RKO (cell line): ENCODE results near the gene ZBTB38.
A peak's percentile ranks its signal among the peaks of the same experiment; 100 is the strongest.

ENCODE experiments used
- DNase-seq: peaks from one replicate; pipeline ENCODE4 v3.0.0-alpha.2; 2016; ENCODE audit warnings: low spot score

The ZBTB38 gene

GRCh38 chr3:141338881-141339280, 29.4 kb upstream of the ZBTB38 start:
- no peak for DNase-seq

GRCh38 chr3:141341536-141341935, 26.8 kb upstream of the ZBTB38 start:
- DNase-seq: no peak

GRCh38 chr3:141342386-141342785, 25.9 kb upstream of the ZBTB38 start:
- DNase-seq: no peak

- no peak for DNase-seq
Observed at GRCh38 chr3:141343077-141343476, 25.2 kb upstream of the ZBTB38 start.

GRCh38 chr3:141343865-141344271, 24.4 kb upstream of the ZBTB38 start:
- DNase-seq: no peak

GRCh38 chr3:141345528-141345927, 22.8 kb upstream of the ZBTB38 start:
- DNase-seq: no peak

- DNase-seq: no peak
Observed at GRCh38 chr3:141346007-141346406, 22.3 kb upstream of the ZBTB38 start.

- DNase-seq: no peak
Observed at GRCh38 chr3:141346418-141346817, 21.9 kb upstream of the ZBTB38 start.

- no peak for DNase-seq
Observed at GRCh38 chr3:141346839-141347238, 21.5 kb upstream of the ZBTB38 start.

- DNase-seq: no peak
Observed at GRCh38 chr3:141348837-141349236, 19.5 kb upstream of the ZBTB38 start.

- DNase-seq: no peak
Observed at GRCh38 chr3:141349711-141350110, 18.6 kb upstream of the ZBTB38 start.

GRCh38 chr3:141350666-141351065, 17.6 kb upstream of the ZBTB38 start:
- DNase-seq: no peak

GRCh38 chr3:141352262-141352984, 15.9 kb upstream of the ZBTB38 start:
- no peak for DNase-seq

- no peak for DNase-seq
Observed at GRCh38 chr3:141353652-141354495, 14.4 kb upstream of the ZBTB38 start.

GRCh38 chr3:141354517-141354916, 13.8 kb upstream of the ZBTB38 start:
- DNase-seq: no peak

GRCh38 chr3:141355242-141355641, 13.1 kb upstream of the ZBTB38 start:
- DNase-seq: no peak

GRCh38 chr3:141356046-141356445, 12.3 kb upstream of the ZBTB38 start:
- no peak for DNase-seq

- DNase-seq: peak; percentile 84
Observed at GRCh38 chr3:141360888-141361598, 7.3 kb upstream of the ZBTB38 start.

GRCh38 chr3:141362736-141363135, 5.6 kb upstream of the ZBTB38 start:
- DNase-seq: no peak

- no peak for DNase-seq
Observed at GRCh38 chr3:141365201-141365600, 3.1 kb upstream of the ZBTB38 start.

- DNase-seq: peak; percentile 35
Observed at GRCh38 chr3:141366285-141367037, 1.8 kb upstream of the ZBTB38 start.
